GM23338 (cell line): ENCODE measurements around the gene RAB34. TPM values are rescaled to one million over a fixed set of nuclear protein-coding genes. Genes with fewer than 3 reads are reported as not detected.

Experiments used
- ATAC-seq: fragments of 200-7000 bp; cut with Tn5 transposase; 3 replicates; pipeline ENCODE4 v1.9.1; 2020
- DNase-seq: peaks from one replicate; pipeline ENCODE4 v3.0.0-alpha.2; 2015; ENCODE audit warnings: low spot score
- H2AFZ ChIP-seq: fragments of 200-600 bp; sonication (generic); 2 replicates; pipeline ENCODE4 v1.8.0; 2016; ENCODE audit warnings: antibody characterized with exemption, mild to moderate bottlenecking, moderate library complexity
- H3F3A ChIP-seq: fragments of 200-600 bp; sonication (generic); replicated peaks from 2 replicates; pipeline ENCODE4 v1.8.0; 2017; ENCODE audit warnings: antibody characterized with exemption, mixed run types, low read depth
- H3K27ac ChIP-seq: fragments of 200-600 bp; sonication (generic); 2 replicates; pipeline ENCODE4 v1.6.1; 2016; ENCODE audit warnings: low read depth
- H3K27me3 ChIP-seq: fragments of 200-600 bp; sonication (generic); 2 replicates; pipeline ENCODE4 v1.8.0; 2016; ENCODE audit warnings: mild to moderate bottlenecking, mixed run types, moderate library complexity; ENCODE audit not compliant: insufficient read depth
- H3K36me3 ChIP-seq: fragments of 200-600 bp; sonication (generic); 2 replicates; pipeline ENCODE4 v1.8.0; 2016; ENCODE audit warnings: mild to moderate bottlenecking; ENCODE audit not compliant: insufficient read depth
- H3K4me1 ChIP-seq: fragments of 200-600 bp; sonication (generic); 2 replicates; pipeline ENCODE4 v1.8.0; 2016; ENCODE audit warnings: mild to moderate bottlenecking, moderate library complexity; ENCODE audit not compliant: insufficient read depth
- H3K4me2 ChIP-seq: fragments of 200-600 bp; sonication (generic); 2 replicates; pipeline ENCODE4 v1.7.1; 2017; ENCODE audit warnings: mixed run types
- H3K4me3 ChIP-seq: fragments of 200-600 bp; sonication (generic); 2 replicates; pipeline ENCODE4 v1.6.1; 2016; ENCODE audit warnings: mixed run types
- H3K79me2 ChIP-seq: fragments of 200-600 bp; sonication (generic); replicated peaks from 2 replicates; pipeline ENCODE4 v1.8.0; 2017; ENCODE audit warnings: mild to moderate bottlenecking; ENCODE audit not compliant: insufficient read depth
- H3K9me2 ChIP-seq: fragments of 200-600 bp; sonication (generic); 2 replicates; pipeline ENCODE4 v1.8.0; 2017; ENCODE audit not compliant: insufficient read depth
- H4K20me1 ChIP-seq: fragments of 200-600 bp; sonication (generic); replicated peaks from 2 replicates; pipeline ENCODE4 v1.8.0; 2017; ENCODE audit warnings: mild to moderate bottlenecking; ENCODE audit not compliant: insufficient read depth
- H3K27ac Mint-ChIP-seq: 2 replicates; pipeline ENCODE4 v1.8.0; 2020; ENCODE audit warnings: inconsistent platforms, mild to moderate bottlenecking, moderate library complexity, mixed read lengths
- H3K27me3 Mint-ChIP-seq: 3 replicates; pipeline ENCODE4 v1.8.0; 2022; ENCODE audit warnings: low read depth, mild to moderate bottlenecking, moderate library complexity, mixed read lengths, inconsistent platforms; ENCODE audit not compliant: insufficient read depth, poor library complexity
- H3K36me3 Mint-ChIP-seq: 3 replicates; pipeline ENCODE4 v1.8.0; 2021; ENCODE audit warnings: low read depth, mild to moderate bottlenecking, inconsistent platforms, moderate library complexity, mixed read lengths
- H3K4me1 Mint-ChIP-seq: 3 replicates; pipeline ENCODE4 v1.8.0; 2020; ENCODE audit warnings: mild to moderate bottlenecking, inconsistent platforms, mixed read lengths
- H3K4me3 Mint-ChIP-seq: 3 replicates; pipeline ENCODE4 v1.8.0; 2021; ENCODE audit warnings: moderate library complexity, mild to moderate bottlenecking, inconsistent platforms, mixed read lengths
- H3K9me3 Mint-ChIP-seq: 3 replicates; pipeline ENCODE4 v1.8.0; 2020; ENCODE audit warnings: moderate library complexity, mild to moderate bottlenecking, inconsistent platforms, mixed read lengths
- CTCF ChIP-seq, 2 experiments: fragments of 200-600 bp in 1 of 2; sonication (generic) in 1 of 2; conservative IDR thresholded peaks; 2 replicates each; pipeline versions ENCODE4 v1.5.1 to v1.6.1; 2016 to 2017; ENCODE audit warnings: antibody characterized with exemption in 2 of 2, low read depth in 2 of 2, mild to moderate bottlenecking in 2 of 2, moderate library complexity in 1 of 2
- ETS1 ChIP-seq: IDR thresholded peaks from 2 replicates; pipeline ENCODE4 v1.6.1; 2016; ENCODE audit warnings: antibody characterized with exemption
- EZH2 ChIP-seq: fragments of 200-600 bp; sonication (generic); IDR thresholded peaks from one replicate; pipeline ENCODE4 v1.8.0; 2017; ENCODE audit warnings: antibody characterized with exemption, mild to moderate bottlenecking, low read depth; ENCODE audit not compliant: unreplicated experiment
- JUNB ChIP-seq: IDR thresholded peaks from one replicate; pipeline ENCODE4 v1.6.1; 2016; ENCODE audit warnings: antibody characterized with exemption; ENCODE audit not compliant: unreplicated experiment
- NANOG ChIP-seq: IDR thresholded peaks from 2 replicates; pipeline ENCODE4 v1.6.1; 2016; ENCODE audit warnings: antibody characterized with exemption, borderline replicate concordance
- POLR2AphosphoS5 ChIP-seq: IDR thresholded peaks from 2 replicates; pipeline ENCODE4 v1.6.1; 2016; ENCODE audit warnings: antibody characterized with exemption, low read depth
- STAT1 ChIP-seq: IDR thresholded peaks from one replicate; pipeline ENCODE4 v1.6.1; 2016; ENCODE audit warnings: antibody characterized with exemption; ENCODE audit not compliant: unreplicated experiment
- ZNF114 ChIP-seq: fragments of 250-450 bp; sonication (Bioruptor Pico); IDR thresholded peaks from 2 replicates; pipeline ENCODE4 v1.5.0; 2020; ENCODE audit warnings: mild to moderate bottlenecking, moderate library complexity
- polyA plus RNA-seq: library from polyadenylated mRNA; unstranded; fragments of >200 nt; fragmentation: Nextera tagmentation; extraction: Ambion mirVana; gene quantifications from 2 replicates; pipeline ENCODE4 v1.2.1, GENCODE V29; 2016
- total RNA-seq: library from RNA; depleted of rRNA; stranded (reverse); fragments of >200 nt; shearing (Covaris generic); gene quantifications from 2 replicates; pipeline ENCODE4 v1.2.3, GENCODE V29; 2014
- TF ChIP-seq, protein P1 (sequence below): IDR thresholded peaks from one replicate; pipeline ENCODE4 v1.6.1; 2018; ENCODE audit warnings: antibody characterized with exemption; ENCODE audit not compliant: unreplicated experiment

RAB34 gene
- total and polyA plus RNA-seq, 2 experiments from 2014 or later: 184 to 394 TPM

GRCh38 chr17:28700278-28700677 is 17.4 kb downstream of the RAB34 start (continued):
- TF ChIP-seq STAT1 (no peak), JUNB (no peak), POLR2AphosphoS5 (no peak), EZH2 (no peak), NANOG (no peak)
- TF ChIP-seq, protein P1, sequence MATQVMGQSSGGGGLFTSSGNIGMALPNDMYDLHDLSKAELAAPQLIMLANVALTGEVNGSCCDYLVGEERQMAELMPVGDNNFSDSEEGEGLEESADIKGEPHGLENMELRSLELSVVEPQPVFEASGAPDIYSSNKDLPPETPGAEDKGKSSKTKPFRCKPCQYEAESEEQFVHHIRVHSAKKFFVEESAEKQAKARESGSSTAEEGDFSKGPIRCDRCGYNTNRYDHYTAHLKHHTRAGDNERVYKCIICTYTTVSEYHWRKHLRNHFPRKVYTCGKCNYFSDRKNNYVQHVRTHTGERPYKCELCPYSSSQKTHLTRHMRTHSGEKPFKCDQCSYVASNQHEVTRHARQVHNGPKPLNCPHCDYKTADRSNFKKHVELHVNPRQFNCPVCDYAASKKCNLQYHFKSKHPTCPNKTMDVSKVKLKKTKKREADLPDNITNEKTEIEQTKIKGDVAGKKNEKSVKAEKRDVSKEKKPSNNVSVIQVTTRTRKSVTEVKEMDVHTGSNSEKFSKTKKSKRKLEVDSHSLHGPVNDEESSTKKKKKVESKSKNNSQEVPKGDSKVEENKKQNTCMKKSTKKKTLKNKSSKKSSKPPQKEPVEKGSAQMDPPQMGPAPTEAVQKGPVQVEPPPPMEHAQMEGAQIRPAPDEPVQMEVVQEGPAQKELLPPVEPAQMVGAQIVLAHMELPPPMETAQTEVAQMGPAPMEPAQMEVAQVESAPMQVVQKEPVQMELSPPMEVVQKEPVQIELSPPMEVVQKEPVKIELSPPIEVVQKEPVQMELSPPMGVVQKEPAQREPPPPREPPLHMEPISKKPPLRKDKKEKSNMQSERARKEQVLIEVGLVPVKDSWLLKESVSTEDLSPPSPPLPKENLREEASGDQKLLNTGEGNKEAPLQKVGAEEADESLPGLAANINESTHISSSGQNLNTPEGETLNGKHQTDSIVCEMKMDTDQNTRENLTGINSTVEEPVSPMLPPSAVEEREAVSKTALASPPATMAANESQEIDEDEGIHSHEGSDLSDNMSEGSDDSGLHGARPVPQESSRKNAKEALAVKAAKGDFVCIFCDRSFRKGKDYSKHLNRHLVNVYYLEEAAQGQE: no peak

DNA sequence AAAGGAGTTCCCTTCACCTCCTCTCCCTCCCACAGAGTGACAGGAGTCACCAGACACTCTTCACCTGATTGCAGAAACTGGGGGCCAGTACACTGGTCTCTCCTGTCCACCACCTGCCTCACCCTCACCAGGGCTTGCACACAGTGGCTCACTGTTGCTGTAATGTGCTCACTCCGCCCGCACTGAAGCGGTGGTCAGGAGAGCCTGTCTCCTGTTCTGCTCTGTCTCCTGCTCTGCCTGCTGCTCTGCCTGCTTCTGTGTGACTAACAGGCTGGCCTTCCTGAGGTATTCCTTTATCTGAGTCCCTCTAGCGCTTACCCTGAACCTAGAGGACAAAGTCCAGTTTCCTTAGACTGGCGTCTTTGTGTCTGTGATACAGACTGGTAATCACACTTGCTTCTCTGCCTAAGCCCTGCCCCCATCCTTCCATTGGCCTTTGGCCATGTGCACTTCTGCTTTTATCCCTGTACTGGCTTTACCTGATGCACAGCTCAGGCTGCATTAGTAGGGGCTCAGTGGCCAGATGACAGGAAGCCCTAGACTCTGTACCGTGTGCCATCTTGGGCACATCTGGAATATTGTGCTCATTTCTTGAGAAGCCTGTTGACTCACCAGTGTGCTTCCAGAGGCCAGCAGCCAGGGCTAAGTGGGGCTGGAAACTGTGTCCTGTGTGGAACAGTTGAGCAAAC is 19.3 kb downstream of the RAB34 start:
- Mint-ChIP-seq H3K4me1 (peaks cover 14% of the 10 kb centered on the region), H3K27ac (no peak overlapping the region), H3K36me3 (peaks cover 100% of the 10 kb centered on the region), H3K9me3 (no peaks in the 10 kb centered on the region), H3K4me3 (no peak overlapping the region), H3K27me3 (peaks cover 14% of the 10 kb centered on the region)
- no peak overlapping the region for H3K27ac ChIP-seq
- H3K27me3 ChIP-seq: no peaks in the 10 kb centered on the region
- H3F3A ChIP-seq: 0 out of 2 replicates have a peak, but pooled peaks cover 8% of the 10 kb centered on the region
- no peaks in the 10 kb centered on the region for H3K9me2 ChIP-seq
- DNase-seq (no peak), ATAC-seq (no peak)
- H2AFZ ChIP-seq: no peak overlapping the region
- H3K4me3 ChIP-seq: no peak overlapping the region
- H4K20me1 ChIP-seq: peaks cover 6% of the 10 kb centered on the region
- H3K4me1 ChIP-seq: no peaks in the 10 kb centered on the region
- no peaks in the 10 kb centered on the region for H3K79me2 ChIP-seq
- H3K4me2 ChIP-seq: no peak overlapping the region
- H3K36me3 ChIP-seq: peaks cover 38% of the 10 kb centered on the region
- no peak for TF ChIP-seq JUNB
- TF ChIP-seq STAT1: no peak
- TF ChIP-seq CTCF (conservative IDR thresholded peaks at IDR 0.05; ENCODE audit: low read depth in 2 of 2): no peak
- no peak for TF ChIP-seq ZNF114
- TF ChIP-seq POLR2AphosphoS5: no peak
- TF ChIP-seq NANOG: no peak
- TF ChIP-seq, protein P1: no peak
- TF ChIP-seq EZH2: no peak
- no peak for TF ChIP-seq ETS1
